ENCODE results near the gene CDH1. TPM values are rescaled to one million over a fixed set of nuclear protein-coding genes. Genes with fewer than 3 reads are reported as not detected.
A peak's percentile ranks its signal among the peaks of the same experiment; 100 is the strongest.

The CDH1 gene
- total RNA-seq, 2 donors from 2014 or later = 95.3 to 107 TPM

DNA sequence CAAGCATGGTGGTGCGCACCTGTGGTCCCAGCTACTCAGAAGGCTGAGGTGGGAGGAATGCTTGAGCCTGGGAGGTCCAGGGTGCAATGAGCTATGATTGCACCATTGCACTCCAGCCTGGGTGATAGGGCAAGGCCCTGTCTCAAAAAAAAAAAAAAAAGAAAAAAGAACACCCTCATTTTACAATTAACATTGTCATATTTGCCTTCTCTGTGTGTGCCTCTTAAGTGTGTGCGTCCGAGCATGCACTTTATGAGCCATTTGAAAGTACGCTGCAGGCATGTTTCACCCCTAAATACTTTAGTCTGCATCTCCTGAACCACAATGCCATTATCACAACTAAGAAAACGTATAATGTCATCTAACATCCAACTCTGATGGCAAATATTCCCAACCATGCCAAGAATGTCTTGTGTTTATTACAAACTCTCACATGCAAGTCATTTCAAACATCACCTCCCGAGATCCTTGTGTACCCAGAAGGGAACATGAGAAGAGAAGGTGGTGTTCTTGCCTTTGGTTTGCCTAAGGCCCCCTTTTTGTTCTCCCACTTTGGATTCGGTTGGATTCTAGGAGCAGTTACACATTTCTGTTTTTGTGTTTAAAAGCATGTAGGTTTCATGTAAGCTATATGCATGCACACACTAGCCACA lies 38.0 kb downstream of the CDH1 start:
- no peak overlapping the region for H3K4me3 ChIP-seq
- no peaks in the 10 kb centered on the region for H3K36me3 ChIP-seq (replicated peaks in 1 of 2; ENCODE audit: insufficient read depth in 1 of 2, low read depth in 2 of 2)
- peaks cover 71% of the 10 kb centered on the region for H3K4me1 ChIP-seq
- H3K27me3 ChIP-seq = no peaks in the 10 kb centered on the region
- no peak for ATAC-seq
- peak overlapping the region; percentile 55 to 93 (median 79) for H3K27ac ChIP-seq
- TF ChIP-seq, protein P1, sequence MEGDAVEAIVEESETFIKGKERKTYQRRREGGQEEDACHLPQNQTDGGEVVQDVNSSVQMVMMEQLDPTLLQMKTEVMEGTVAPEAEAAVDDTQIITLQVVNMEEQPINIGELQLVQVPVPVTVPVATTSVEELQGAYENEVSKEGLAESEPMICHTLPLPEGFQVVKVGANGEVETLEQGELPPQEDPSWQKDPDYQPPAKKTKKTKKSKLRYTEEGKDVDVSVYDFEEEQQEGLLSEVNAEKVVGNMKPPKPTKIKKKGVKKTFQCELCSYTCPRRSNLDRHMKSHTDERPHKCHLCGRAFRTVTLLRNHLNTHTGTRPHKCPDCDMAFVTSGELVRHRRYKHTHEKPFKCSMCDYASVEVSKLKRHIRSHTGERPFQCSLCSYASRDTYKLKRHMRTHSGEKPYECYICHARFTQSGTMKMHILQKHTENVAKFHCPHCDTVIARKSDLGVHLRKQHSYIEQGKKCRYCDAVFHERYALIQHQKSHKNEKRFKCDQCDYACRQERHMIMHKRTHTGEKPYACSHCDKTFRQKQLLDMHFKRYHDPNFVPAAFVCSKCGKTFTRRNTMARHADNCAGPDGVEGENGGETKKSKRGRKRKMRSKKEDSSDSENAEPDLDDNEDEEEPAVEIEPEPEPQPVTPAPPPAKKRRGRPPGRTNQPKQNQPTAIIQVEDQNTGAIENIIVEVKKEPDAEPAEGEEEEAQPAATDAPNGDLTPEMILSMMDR (IDR thresholded peaks at IDR 0.05) = no peak
- no peak for TF ChIP-seq POLR2A (IDR thresholded peaks at IDR 0.05)
- no peak for DNase-seq
- intact Hi-C loops (cut with DNase I) = no loop called here
- H3K9me3 ChIP-seq = no peaks in the 10 kb centered on the region
- WGBS, 2 donors = 70 to 71% methylated on average over 7 of the region's 7 CpGs

DNA sequence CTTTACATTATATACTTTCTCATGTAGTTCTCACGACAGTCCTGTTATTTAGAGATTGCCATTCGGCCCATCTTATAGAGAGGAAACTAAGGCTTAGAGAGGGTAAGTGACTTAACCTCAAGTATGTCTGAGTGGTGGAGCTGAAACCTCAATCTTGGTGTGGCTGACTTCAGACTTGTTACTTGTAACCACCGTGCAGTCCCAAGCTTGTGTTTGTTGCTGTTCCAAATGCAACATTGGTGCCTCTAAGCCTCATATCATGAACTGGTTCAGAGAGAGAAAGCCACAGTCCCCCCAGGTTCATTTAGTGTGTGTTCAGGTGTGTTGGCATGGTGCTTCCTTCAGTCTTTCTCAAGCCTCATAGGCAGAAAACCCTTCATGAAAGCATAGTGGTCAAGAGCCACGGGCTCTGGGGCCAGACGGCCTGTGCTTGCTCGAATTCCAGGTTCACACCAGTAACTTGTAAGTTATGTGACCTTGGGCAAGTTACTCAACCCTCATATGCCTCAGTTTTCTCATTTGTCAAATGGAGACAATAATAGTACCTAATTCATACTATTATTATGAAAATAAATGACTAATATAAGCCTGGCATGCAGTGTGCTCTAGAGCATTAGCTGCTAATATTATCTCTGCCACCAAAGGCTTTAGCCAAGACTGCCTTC lies 39.9 kb downstream of the CDH1 start:
- DNase-seq (peak in 3 of 4 donors; percentile 50 to 64 (median 61)), ATAC-seq (no peak)
- Histone ChIP-seq H3K9me3 (no peaks in the 10 kb centered on the region), H3K36me3 (replicated peaks in 1 of 2; ENCODE audit: insufficient read depth in 1 of 2, low read depth in 2 of 2) (no peaks in the 10 kb centered on the region), H3K4me1 (peaks cover 89% of the 10 kb centered on the region), H3K27ac (peak overlapping the region; percentile 67 to 93 (median 90)), H3K27me3 (no peaks in the 10 kb centered on the region), H3K4me3 (no peak overlapping the region)
- no peak for TF ChIP-seq POLR2A (IDR thresholded peaks at IDR 0.05)
- TF ChIP-seq, protein P1 (IDR thresholded peaks at IDR 0.05) = no peak
- WGBS, 2 donors = 14 to 15% methylated on average over 6 of the region's 6 CpGs
- intact Hi-C loops (cut with DNase I) = no loop called here

DNA sequence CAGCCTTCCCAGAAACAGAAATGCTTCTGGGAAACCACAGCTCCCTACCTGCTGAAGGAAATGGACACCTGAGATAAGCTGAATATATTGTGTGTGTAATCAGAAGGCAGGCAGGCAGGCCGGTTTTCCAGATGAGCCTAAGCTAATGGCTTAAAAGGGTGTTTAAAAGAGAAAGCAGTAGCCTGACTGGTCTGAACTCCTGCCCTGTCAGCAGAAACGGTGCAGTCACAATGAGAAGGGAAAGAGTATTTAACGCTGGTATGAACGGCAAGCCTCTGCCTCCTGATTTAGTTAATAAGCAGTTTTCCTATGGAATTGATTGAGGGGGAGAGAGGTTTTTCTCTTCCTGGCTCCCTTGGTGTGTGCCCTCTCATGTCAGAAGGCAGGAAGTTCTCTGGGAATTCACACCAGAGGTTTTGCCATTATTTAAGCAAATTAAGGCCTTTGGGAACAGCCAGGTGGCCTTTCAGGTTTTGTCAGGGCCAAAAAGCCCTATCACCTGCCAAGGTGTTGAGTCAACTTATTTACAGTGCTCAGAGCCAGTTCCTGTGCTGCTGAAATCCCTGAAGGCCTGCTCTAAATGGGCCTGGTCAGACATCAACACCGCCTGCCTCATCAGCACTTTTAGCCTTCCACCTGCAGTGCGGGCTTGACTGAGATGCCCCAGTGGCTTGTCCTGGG lies 41.6 kb downstream of the CDH1 start:
- DNase-seq (peak; percentile 81 to 95 (median 90)), ATAC-seq (peak; percentile 88)
- no peak overlapping the region for H3K4me3 ChIP-seq
- peaks cover 94% of the 10 kb centered on the region for H3K4me1 ChIP-seq
- H3K27ac ChIP-seq = peak overlapping the region; percentile 89 to 93 (median 90)
- H3K27me3 ChIP-seq = no peaks in the 10 kb centered on the region
- H3K36me3 ChIP-seq (replicated peaks in 1 of 2; ENCODE audit: insufficient read depth in 1 of 2, low read depth in 2 of 2) = no peaks in the 10 kb centered on the region
- WGBS, 2 donors = 6 to 11% methylated on average over 5 to 6 of the region's 6 CpGs
- TF ChIP-seq, protein P1 (IDR thresholded peaks at IDR 0.05) = peak in 4 of 7 experiments; percentile 39 to 57 (median 44)
- peak in 2 of 3 donors; percentile 60 to 72 for TF ChIP-seq POLR2A (IDR thresholded peaks at IDR 0.05)
- no peaks in the 10 kb centered on the region for H3K9me3 ChIP-seq
- intact Hi-C loops (cut with DNase I) = no loop called here

DNA sequence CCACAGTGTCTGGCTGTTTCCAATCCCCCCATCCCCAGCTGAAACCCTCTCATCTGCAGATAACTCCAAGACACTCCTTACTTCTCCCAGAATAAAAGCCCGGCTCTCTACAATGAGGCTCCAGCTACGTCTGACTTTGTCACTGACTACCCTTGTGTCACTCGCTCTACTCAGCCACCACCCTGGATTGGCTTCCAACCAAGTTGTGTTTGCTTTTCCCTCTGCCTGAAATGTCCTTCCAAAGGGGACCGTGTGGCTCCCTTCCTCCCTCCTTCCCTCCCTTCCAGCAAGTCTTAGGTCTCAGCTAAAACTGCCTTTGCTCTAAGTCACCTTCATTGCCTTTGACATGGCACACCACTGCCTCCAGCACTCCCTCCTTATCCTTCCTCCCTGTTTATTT lies 42.8 kb downstream of the CDH1 start:
- 15 to 36% methylated on average over 4 of the region's 4 CpGs for WGBS, 2 donors
- TF ChIP-seq, protein P1 (IDR thresholded peaks at IDR 0.05) = no peak
- TF ChIP-seq POLR2A (IDR thresholded peaks at IDR 0.05) = no peak
- ATAC-seq (peak; percentile 28), DNase-seq (peak; percentile 66 to 79 (median 77))
- intact Hi-C loops (cut with DNase I) = no loop called here
- H3K9me3 ChIP-seq = no peaks in the 10 kb centered on the region
- H3K4me1 ChIP-seq = peaks cover 91% of the 10 kb centered on the region
- peak overlapping the region; percentile 89 to 93 (median 90) for H3K27ac ChIP-seq
- no peaks in the 10 kb centered on the region for H3K27me3 ChIP-seq
- H3K36me3 ChIP-seq (replicated peaks in 1 of 2; ENCODE audit: insufficient read depth in 1 of 2, low read depth in 2 of 2) = no peaks in the 10 kb centered on the region
- H3K4me3 ChIP-seq = no peak overlapping the region
